Mucosa of stomach (tissue), 1 donor: ENCODE measurements around the gene SLC37A1.

Source experiments
- H3K27me3 ChIP-seq: one replicate; pipeline ENCODE4 v1.7.0; 2013; ENCODE audit warnings: mild to moderate bottlenecking, low read length; ENCODE audit not compliant: control insufficient read depth, insufficient read depth
- H3K36me3 ChIP-seq: one replicate; pipeline ENCODE4 v1.7.0; 2013; ENCODE audit warnings: low read length; ENCODE audit not compliant: control insufficient read depth, insufficient read depth
- H3K4me1 ChIP-seq: one replicate; pipeline ENCODE4 v1.7.0; 2013; ENCODE audit warnings: mild to moderate bottlenecking, low read length; ENCODE audit not compliant: control insufficient read depth, insufficient read depth
- H3K4me3 ChIP-seq: one replicate; pipeline ENCODE4 v1.7.0; 2013; ENCODE audit warnings: low read length
- H3K9ac ChIP-seq: one replicate; pipeline ENCODE4 v1.7.0; 2013; ENCODE audit warnings: mild to moderate bottlenecking, low read length, moderate library complexity
- H3K9me3 ChIP-seq: one replicate; pipeline ENCODE4 v1.7.0; 2013; ENCODE audit warnings: mild to moderate bottlenecking, low read length, moderate library complexity; ENCODE audit not compliant: control insufficient read depth
- donor health status: Pancreatic carcinoma.

Gene SLC37A1

GRCh38 chr21:42498012-42498411 lies 15.6 kb upstream of the SLC37A1 start:
- Histone ChIP-seq H3K27me3 (no peaks in the 10 kb centered on the region), H3K36me3 (no peaks in the 10 kb centered on the region), H3K4me1 (peaks cover 35% of the 10 kb centered on the region)

GRCh38 chr21:42499444-42500112 lies 14.1 kb upstream of the SLC37A1 start:
- Histone ChIP-seq H3K27me3 (no peaks in the 10 kb centered on the region), H3K9me3 (no peaks in the 10 kb centered on the region), H3K4me1 (peaks cover 27% of the 10 kb centered on the region), H3K36me3 (no peaks in the 10 kb centered on the region), H3K9ac (no peak overlapping the region), H3K4me3 (no peak overlapping the region)

More at GRCh38 chr21:42498012-42498411, 15.6 kb upstream of the SLC37A1 start:
- H3K9ac ChIP-seq: no peak overlapping the region
- H3K9me3 ChIP-seq: no peaks in the 10 kb centered on the region
- H3K4me3 ChIP-seq: no peak overlapping the region

- H3K9me3 ChIP-seq: no peaks in the 10 kb centered on the region
Measured at GRCh38 chr21:42500225-42500624, 13.4 kb upstream of the SLC37A1 start.

GRCh38 chr21:42500736-42501135 lies 12.9 kb upstream of the SLC37A1 start:
- Histone ChIP-seq H3K4me1 (peaks cover 17% of the 10 kb centered on the region), H3K36me3 (no peaks in the 10 kb centered on the region), H3K9me3 (no peaks in the 10 kb centered on the region), H3K27me3 (no peaks in the 10 kb centered on the region), H3K9ac (no peak overlapping the region), H3K4me3 (no peak overlapping the region)

More at GRCh38 chr21:42500225-42500624, 13.4 kb upstream of the SLC37A1 start:
- H3K27me3 ChIP-seq: no peaks in the 10 kb centered on the region
- peaks cover 22% of the 10 kb centered on the region for H3K4me1 ChIP-seq
- H3K9ac ChIP-seq: no peak overlapping the region
- H3K36me3 ChIP-seq: no peaks in the 10 kb centered on the region
- no peak overlapping the region for H3K4me3 ChIP-seq

GRCh38 chr21:42503711-42504110 lies 9.9 kb upstream of the SLC37A1 start:
- Histone ChIP-seq H3K9ac (no peak overlapping the region), H3K27me3 (no peaks in the 10 kb centered on the region), H3K4me3 (no peak overlapping the region), H3K36me3 (no peaks in the 10 kb centered on the region), H3K9me3 (no peaks in the 10 kb centered on the region), H3K4me1 (peaks cover 11% of the 10 kb centered on the region)

DNA sequence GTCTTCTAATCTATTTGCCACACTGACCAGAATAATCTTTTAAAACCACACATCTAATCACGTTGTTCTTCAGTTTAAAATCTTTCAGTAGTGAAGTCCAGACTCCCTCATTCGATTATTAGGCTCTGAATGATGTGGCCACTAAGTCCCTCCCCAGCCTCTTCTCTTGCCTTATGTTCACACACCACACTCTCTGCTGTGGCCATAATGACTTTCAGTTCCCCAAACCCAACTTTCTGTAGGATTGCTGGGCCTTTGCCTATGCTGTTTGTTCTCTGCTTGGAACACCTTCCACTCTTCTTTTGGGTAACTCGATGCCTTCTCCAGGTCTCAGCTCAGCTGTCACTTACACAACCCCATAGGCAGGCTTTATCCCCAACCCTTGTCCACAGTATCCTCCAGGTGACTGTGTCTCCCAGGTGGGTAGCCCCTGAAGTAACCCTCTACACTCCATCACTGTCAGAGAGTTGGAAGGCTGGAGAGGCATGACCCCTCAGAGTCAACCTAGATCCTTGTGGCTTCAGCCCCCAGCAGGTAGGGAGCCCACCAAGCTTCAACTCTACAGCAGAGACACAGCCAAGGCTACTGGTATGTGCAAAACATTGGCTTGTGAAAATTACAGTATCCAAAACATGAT lies 8.4 kb upstream of the SLC37A1 start:
- H3K9ac ChIP-seq: no peak overlapping the region
- no peaks in the 10 kb centered on the region for H3K36me3 ChIP-seq
- H3K27me3 ChIP-seq: no peaks in the 10 kb centered on the region
- H3K4me1 ChIP-seq: peaks cover 23% of the 10 kb centered on the region
- no peaks in the 10 kb centered on the region for H3K9me3 ChIP-seq
- H3K4me3 ChIP-seq: no peak overlapping the region

DNA sequence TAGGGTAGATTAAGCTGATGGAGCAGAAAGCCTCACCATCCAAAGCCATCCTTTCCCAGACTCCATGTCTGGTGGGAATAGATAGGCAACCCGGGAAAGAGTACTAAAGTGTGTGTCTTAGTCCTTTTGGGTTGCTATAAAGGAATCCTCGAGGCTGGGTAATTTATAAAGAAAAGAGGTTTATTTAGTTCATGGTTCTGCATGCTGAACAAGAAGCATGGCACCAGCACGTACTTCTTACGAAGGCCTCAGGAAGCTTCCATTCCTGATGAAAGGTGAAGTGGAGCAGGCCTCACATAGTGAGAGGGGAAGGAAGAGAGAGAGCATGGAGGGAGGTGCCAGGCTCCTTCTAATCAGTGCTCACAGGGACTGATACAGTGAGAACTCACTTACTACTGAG lies 6.2 kb upstream of the SLC37A1 start:
- Histone ChIP-seq H3K9ac (no peak overlapping the region), H3K9me3 (no peaks in the 10 kb centered on the region), H3K4me1 (peaks cover 14% of the 10 kb centered on the region), H3K27me3 (no peaks in the 10 kb centered on the region), H3K36me3 (no peaks in the 10 kb centered on the region), H3K4me3 (no peak overlapping the region)

DNA sequence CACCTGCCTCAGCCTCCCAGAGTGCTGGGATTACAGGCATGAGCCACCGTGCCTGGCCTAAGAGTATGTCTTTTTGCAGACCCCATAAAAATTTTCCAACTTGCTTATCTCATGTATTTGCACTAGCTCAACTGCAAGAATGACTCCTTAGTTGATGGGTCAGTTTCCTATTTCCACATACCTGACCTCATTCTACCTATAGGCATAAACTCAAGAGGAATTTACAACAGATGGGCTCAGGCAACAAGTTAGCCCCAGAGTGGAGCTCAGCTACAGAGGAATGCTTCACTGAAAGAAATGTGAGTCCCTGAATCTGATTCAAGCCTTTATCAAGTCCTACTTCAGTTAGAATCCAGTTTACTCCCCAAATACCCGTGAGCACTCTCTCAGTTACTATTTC lies 5.3 kb upstream of the SLC37A1 start:
- Histone ChIP-seq H3K36me3 (no peaks in the 10 kb centered on the region), H3K4me1 (peaks cover 21% of the 10 kb centered on the region), H3K4me3 (no peak overlapping the region), H3K27me3 (no peaks in the 10 kb centered on the region), H3K9me3 (no peaks in the 10 kb centered on the region), H3K9ac (no peak overlapping the region)

- Histone ChIP-seq H3K9ac (no peak overlapping the region), H3K4me3 (no peak overlapping the region), H3K9me3 (no peaks in the 10 kb centered on the region), H3K27me3 (no peaks in the 10 kb centered on the region), H3K4me1 (peaks cover 21% of the 10 kb centered on the region), H3K36me3 (no peaks in the 10 kb centered on the region)
Measured at GRCh38 chr21:42509244-42509643, 4.4 kb upstream of the SLC37A1 start.

DNA sequence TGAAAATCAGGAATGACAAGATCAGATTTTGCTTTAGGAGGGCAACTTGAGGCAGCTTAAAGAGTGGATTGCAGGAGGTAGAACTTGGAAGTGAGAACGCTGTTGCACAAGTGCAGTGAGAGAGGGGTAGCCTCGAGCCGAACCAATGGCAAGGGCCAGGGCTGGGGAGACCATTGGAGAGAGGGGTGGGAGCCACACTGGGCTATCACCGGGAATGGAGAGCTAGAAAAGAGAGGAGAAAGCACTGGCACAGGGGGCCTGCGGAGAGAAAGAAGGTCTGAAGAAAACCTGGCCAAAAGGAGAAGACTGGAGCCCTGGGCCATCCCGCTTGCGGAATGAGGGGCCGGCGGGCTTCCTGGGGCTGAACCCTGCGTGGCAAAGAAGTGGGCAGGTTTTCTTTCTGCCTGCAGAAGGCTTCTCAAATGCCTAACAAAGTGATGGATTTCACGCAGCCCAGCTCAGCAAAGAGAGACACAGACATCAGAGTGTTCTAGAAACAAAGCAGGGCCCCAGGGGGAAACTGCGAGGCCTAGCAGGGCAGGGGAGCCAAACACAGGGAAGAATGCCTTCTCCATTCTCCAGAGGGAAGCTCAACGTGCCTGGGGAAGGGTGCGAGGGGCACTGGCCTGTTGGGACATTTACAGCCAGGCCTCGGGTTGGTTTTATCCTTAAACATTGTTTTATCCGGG lies 1.2 kb upstream of the SLC37A1 start:
- no peaks in the 10 kb centered on the region for H3K36me3 ChIP-seq
- peaks cover 37% of the 10 kb centered on the region for H3K4me1 ChIP-seq
- H3K9ac ChIP-seq: peak overlapping the region; percentile 89
- H3K9me3 ChIP-seq: no peaks in the 10 kb centered on the region
- H3K4me3 ChIP-seq: no peak overlapping the region
- no peaks in the 10 kb centered on the region for H3K27me3 ChIP-seq

- no peaks in the 10 kb centered on the region for H3K9me3 ChIP-seq
- H3K27me3 ChIP-seq: no peaks in the 10 kb centered on the region
- H3K9ac ChIP-seq: peak overlapping the region; percentile 93
Measured at GRCh38 chr21:42513985-42514882, 582 bp downstream of the SLC37A1 start.

More at GRCh38 chr21:42513985-42514882, 582 bp downstream of the SLC37A1 start:
- Histone ChIP-seq H3K4me3 (peak overlapping the region; percentile 47), H3K36me3 (peaks cover 6% of the 10 kb centered on the region), H3K4me1 (peaks cover 47% of the 10 kb centered on the region)
